DLD1 (cell line): ENCODE measurements around the gene FOXA3.

ENCODE experiments used
- in situ Hi-C: cut with HindIII; loops from 2 replicates; pipeline ENCODE4 v1.10.0; 2017; ENCODE audit warnings: low sequenced_read_pairs

FOXA3 gene

DNA sequence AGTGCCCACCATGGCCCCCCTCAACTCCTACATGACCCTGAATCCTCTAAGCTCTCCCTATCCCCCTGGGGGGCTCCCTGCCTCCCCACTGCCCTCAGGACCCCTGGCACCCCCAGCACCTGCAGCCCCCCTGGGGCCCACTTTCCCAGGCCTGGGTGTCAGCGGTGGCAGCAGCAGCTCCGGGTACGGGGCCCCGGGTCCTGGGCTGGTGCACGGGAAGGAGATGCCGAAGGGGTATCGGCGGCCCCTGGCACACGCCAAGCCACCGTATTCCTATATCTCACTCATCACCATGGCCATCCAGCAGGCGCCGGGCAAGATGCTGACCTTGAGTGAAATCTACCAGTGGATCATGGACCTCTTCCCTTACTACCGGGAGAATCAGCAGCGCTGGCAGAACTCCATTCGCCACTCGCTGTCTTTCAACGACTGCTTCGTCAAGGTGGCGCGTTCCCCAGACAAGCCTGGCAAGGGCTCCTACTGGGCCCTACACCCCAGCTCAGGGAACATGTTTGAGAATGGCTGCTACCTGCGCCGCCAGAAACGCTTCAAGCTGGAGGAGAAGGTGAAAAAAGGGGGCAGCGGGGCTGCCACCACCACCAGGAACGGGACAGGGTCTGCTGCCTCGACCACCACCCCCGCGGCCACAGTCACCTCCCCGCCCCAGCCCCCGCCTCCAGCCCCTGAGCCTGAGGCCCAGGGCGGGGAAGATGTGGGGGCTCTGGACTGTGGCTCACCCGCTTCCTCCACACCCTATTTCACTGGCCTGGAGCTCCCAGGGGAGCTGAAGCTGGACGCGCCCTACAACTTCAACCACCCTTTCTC, 8.2 kb downstream of the FOXA3 start:
- in situ Hi-C loops, result no loop called here

DNA sequence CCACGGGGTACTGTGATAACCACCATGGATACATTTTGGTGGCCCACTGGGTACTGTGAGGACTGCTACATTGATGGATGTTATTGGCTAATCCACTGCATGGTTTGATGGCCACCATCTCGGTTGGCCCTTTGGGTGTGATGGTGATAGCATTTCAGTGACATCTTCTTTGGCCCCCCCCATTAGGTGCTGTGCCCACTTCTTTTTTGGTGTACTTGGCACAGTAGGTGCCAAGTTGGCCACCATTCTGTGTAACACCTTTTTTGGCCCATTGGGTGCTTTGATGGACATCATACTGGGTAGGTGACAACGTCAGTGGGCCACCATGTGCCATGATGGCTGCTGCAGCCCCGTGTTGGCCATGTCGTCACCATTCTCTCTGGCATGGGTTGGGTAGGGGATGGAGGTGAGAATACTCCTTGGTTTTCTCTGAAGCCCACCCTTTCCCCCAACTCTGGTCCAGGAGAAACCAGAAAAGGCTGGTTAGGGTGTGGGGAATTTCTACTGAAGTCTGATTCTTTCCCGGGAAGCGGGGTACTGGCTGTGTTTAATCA, 9.2 kb downstream of the FOXA3 start:
- in situ Hi-C loops, result no loop called here

DNA sequence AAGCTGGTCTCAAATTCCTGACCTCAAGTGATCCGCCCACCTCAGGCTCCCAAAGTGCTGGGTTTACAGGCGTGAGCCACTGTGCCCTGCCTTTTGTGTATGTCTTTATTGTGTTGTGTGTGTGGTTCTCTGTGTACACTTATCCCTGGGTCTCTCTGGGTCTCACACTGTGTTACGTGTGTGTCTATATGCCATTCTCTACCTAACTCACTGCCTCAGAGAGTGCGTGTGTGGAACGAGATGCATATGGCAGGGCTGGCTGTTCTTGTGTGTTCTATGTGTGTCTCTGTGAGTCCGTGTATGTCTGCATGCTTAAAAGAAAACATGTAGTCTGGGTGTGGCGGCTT, 10.5 kb downstream of the FOXA3 start:
- in situ Hi-C loops, result no loop called here

DNA sequence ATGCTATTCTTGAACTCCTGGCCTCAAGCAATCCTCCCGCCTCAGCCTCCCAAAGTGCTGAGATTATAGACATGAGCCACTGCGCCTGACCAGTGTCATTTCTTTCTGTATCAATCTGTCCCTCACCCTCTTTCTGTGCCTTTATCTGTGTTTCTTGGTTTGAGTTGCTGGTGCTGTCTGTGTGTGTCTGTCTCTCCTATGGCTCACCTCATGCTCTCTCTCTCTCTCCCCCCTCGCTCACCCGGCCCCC, 12.0 kb downstream of the FOXA3 start:
- in situ Hi-C loops, result no loop called here

DNA sequence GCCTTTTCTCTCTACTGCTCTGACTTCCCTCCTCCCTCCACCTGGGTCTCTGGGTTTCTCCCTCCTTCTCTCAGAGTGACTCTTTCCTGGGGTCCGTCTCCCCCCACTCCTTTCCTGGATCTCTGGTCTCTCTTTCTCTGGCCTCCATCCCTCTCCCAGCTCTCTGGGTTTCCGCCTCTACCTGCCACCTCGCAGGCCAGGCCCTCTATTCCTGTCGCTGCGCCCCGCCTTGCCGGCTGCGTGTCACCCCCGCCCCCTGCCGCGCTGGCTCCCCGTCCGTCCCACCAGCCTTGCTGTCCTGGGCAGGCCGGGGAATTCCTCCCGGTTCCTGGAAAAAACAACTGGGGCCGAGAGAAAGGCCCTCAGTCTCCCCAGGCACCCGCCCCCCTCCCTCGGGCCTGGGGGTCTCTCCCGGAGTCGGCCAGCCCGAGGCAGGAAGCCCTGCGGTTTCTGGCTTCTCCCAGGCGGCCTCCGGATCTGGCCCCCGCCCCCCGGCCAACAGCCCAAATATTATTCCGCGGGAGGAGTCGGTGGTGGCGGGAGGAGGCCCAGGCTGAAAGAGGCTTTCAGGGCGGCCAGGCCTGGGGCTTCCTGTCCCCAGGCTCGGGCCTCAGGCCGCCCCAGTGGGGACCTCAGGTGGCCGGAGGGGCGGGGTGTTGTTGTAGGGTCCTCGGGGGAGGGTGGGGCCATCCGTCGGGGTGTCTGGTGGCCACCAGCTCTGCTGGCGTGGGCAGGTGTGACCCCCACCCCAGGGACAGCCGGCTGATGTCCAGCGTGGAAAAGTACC, 12.5 kb downstream of the FOXA3 start:
- in situ Hi-C loops, result no loop called here

DNA sequence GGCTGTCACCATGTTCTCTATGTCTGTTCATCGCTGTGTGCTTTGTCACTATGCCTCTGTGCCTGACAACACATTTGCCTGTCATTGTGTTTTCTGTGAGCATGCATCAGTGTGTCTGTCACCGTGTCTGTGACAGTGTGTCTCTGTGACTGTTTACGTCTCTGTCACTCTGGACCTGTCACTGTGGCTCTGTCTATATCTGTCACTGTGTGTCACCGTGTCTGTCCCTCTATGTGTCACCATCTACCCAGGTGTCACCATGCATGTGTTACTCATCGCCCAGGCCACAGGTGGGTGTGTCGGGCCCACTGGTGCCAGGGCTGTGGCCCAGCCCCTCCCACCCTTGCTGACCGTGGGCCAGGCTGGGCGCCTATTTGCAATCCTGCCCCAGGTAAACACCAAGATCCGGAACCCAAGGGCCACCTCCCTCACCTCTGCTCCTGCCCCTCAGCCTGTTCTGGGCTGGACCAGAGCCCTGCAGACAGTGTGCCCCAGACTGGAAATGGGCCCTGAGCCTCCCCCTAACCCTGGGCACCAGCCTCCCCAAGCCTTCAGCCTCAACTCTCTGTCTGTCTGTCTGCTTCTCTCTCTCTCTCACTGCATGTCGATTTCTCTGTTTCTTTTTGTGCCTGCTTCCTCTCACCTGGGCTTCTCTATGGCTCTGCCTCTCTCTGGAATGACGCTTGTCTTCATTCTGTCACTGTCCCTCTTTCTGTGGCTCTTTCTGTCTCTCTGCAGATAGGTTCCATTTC, 14.1 kb downstream of the FOXA3 start:
- in situ Hi-C loops, result no loop called here

DNA sequence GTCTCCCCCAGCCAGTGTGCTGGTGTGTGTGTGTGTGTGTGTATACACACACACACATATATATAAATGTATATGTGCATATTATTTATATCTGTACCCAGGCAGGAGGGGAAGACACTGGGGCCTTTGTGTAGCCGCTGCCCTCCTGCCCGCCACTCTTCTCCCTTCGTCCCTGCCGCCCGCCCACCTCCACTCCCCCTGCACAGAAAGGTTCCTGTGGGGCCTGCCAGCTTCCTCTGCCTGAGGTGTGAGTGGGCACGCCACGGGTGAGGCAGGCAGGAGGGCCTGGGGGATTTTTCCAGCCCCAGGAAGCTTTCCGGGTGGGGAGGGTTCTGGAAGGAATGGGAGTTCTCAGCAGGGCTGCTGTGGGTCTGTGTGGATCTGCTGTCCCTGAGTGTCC, 14.9 kb downstream of the FOXA3 start:
- in situ Hi-C loops, result no loop called here

DNA sequence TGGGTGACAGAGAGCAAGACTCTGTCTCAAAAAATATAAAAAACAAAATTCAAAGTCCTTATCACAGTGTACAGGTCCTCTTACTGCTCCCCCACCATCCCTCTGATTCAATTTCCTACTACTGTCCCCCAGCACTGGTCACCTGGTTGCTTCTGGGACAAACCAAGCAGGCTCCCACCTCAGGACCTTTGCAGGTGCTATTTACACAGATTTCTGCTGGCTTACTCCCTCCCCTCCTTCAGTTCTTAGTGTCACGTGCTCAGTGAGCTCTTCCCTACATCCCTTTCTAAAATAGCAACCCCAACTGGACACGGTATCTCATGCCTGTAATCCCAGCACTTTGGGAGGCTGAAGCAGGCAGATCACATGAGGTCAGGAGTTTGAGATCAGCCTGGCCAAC, 15.8 kb downstream of the FOXA3 start:
- in situ Hi-C loops, result no loop called here

DNA sequence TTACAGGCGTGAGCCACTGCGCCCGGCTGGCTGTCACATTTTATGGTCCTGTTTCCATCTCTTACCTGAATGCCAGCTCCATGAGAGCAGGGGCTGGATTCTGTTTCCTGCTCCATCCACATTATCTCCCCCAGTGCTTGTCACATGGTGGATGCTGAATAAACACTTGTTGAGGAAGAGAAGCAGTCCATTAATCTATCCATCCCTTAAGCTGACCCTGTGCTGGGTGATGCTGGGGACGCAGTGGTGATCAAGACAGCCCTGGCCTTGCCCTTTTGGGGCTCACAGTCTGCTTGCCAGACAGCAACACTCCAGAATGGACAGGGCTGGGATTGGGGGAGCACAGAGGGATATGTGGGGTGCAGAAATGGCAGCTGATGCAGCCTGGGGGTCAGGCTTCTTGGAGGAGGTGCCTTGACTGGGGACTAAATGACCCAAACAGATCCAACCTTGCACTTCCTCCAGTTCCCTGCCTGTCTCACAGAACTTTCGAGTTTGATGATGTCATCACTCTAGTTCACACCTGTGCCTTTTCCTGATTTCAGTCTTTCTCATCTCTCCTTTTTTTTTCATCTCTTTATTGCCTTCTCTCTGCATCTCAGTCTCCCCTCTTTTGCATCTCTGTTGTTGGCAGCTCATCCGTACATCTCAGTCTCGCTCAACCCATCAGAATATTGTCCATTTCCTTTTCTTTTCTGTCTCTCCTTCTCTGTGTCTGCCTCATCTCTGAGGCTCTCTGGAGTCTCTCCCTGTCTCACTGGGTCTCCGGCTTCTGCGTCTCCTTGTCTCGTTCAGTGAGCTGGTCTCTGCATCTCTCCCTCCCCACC, 17.2 kb downstream of the FOXA3 start:
- in situ Hi-C loops, result no loop called here

DNA sequence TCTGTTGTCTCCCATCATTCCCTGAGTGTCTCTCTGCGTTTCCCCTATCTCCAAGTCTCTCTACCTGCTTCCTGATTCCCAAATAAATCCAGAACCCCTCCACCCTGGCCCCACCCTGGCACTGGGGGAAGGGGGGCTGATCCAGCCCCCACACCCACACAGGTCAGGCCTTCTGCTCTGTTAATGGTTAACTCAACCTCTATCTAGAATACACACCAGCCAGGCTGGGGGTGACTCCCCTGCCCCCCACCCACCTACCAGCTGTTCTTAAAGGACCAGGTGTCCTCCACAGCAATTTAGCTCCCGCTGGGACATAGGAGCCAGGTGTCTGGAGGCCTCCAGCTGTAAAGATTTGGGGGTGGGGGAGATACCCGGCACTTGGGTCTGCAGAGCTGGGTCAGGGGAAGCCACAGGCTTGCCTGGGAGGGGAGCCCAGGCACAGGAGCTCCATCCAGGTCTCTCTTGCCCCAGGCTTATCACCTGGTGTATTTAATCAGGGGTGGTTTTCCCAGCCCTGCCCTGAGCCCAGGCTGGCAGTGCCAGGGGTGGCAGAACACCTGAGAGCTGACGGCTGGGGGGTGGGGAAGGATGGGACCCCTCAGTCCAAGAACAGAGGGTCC, 17.9 kb downstream of the FOXA3 start:
- in situ Hi-C loops, result no loop called here

DNA sequence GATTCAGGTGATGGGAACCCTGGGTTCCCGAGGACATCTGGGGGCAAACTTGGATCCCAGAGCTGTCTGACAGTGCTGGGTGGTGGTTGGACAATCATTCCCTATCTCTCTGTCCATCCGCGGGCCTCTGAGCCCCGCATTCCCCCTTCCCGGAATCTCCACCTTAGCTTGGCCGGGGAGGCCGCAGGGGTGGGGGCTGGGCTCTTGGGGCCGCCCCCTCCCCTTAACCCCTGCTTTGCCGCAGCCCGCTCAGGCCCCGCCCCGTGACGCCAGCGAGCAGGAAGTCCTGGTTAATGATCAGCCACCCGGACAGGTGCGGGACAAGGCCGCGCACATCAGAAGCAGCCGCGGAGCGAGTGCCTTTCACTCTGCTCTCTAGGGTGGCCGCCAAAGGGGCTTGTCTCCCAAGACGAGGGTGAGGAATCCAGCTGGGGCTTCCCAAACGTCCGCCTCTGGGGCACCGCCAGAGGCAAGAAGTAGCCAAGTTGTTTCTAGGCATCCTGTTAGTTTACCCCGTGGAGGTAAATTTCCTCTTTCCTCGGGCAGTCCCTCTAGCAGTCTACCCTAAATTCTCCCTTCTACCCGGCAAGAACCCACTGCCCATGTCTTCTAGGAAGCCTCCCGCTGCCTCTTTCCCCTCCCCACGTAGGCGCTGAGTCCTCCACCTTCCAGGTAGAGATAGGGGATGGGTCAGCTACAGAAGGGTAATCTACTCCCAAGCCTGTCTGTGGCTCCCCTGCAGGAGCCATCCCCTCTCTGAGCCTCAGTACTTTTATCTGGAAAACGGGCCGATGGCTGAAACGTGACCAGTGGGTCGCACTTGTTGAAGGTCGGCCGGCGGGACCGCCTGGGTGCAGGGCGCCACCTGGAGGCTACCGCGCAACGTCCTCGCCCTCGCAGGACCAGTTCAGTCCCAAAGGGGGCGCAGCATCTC, 18.8 kb downstream of the FOXA3 start:
- in situ Hi-C loops, result no loop called here

DNA sequence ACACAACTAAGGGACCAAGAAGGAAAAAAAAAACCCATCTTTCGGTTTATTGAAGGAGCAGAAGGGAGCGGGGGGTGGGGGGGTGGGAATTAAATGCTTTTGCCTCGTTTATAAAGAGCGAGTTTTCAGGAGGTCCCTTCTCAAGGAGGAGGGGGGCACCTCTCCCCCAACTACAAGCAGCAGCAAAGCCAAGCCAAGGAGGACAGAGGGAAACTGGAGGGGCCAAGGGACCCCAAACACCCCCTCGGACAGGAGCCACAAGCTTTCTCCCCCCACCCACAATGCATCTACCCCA, 19.4 kb downstream of the FOXA3 start:
- in situ Hi-C loops, result no loop called here

DNA sequence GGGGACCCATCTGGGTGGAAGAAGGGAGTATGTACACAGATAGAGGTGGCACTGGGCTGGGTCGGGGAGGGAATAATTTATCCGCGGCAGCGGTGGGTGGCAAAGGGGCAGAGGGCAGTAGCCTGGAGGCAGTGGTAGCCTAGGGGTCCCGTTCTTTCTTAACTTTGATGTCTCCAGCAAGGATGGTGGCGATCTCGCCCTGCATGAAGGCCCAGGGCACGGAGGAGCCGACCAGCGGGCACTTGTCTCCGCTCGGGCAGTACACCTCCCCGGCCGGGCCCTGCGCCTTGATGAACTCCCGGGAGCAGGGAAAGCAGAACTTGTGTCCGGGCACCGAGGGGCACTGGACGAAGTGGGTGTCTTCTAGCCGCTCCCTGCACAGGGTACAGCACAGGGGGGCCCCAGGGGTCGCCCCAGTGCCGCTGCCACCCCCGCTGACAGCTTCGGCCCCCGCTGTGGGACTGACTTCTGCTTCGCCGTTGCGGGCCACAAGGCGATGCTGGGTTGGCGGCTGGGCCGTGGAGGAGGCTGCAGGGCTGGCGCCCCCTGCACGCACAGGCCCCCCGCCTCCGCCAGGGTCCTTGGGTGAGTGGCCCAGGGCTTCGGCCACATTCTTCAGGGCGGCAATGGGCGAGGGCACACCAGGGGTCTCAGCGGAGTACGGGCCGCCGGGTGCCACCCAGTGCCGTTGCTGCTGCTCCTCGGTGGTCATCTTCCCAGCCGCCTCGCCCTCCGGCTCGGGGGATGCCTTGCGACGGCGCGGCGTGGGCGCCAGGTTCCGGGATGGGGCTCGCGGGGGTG, 20.0 kb downstream of the FOXA3 start:
- in situ Hi-C loops, result no loop called here

DNA sequence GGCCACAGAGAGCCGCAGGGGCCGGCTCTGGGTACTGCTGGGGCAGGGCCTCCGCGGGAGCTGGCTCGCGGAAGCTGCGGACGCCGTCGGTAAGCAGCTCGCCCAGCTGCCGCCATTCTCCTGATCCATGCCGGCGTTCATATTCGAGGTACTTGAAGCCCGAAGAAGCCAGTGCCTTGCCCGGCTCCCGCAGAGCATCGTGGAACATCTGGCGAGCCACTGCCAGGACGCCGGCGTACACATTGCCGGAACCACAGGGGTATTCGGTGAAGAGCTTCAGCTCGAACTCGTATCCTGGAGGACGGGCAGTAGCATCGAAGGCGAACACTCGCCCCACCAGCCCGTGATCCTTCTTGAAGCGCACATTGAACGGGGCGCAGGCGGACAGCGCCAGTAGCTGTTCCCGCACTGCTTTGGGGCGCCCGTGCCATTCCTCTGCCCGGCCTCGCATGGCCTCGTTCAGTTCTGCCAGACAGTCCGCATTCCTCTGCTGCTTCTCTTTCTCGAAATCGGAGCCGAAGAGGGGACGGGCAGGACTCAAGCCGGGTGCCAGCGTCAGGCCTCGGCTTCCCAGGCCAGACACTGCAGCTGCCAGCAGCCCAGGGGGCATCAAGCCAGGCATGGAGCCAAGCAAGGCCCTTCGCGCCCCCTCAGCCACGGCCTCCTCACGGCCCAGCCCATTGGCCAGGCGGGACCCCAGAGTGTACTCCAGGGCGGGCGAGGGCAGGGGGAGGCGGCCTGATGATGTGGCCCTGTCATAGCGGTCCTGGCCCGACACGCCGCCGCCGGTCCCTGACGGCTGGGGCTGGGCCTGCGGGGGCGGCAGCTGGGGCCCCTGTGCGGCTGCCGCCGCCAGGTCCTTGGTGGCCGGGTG, 20.8 kb downstream of the FOXA3 start:
- in situ Hi-C loops, result no loop called here

DNA sequence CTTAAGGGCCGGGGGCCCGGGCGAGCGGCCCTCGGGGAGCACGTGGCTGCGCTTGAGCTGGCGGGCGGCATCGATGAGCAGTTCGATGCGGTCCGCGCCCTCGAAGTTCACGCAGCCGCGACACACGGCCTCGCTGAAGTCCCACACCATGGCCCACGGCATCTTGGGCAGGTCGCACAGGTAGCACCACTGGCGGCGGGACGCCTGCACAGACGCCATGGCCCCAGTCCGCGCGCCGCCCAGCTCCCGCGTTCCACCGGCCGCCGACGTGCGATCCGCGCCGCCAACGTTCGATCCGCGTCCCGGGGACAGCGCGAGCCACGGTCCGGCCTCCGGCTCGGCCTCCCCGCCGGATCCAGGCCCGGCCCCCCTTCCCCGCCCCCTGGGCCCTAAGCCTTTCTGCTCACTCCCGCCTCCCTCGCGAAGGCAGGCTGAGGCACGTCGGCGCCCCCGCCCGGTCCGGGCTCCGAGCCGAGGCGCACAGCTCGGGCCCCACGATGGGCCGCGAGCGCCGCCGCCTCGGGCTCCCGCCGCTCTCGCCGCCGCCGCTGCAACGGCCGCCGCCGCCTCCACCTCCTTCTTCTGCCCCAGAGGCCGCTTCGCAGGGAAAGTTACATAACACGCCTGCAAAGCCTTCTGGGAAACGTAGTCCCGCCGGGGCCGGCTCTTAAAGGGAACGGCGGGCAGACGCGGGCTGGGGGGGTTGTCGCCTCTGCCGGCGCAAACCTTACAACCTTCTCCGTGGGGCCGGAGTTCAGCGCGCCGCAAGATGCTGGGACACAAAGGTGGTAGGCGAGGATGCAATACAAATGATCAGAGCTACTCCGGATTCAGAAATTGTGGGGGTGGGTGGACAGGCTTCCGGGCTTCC, 21.7 kb downstream of the FOXA3 start, which contains the start of gene IRF2BP1:
TSS of gene IRF2BP1 (minus strand) at position 586 of the 871 bp plus-strand sequence. CDS start at position 219, 367 bp downstream.
- in situ Hi-C loops, result no loop called here

DNA sequence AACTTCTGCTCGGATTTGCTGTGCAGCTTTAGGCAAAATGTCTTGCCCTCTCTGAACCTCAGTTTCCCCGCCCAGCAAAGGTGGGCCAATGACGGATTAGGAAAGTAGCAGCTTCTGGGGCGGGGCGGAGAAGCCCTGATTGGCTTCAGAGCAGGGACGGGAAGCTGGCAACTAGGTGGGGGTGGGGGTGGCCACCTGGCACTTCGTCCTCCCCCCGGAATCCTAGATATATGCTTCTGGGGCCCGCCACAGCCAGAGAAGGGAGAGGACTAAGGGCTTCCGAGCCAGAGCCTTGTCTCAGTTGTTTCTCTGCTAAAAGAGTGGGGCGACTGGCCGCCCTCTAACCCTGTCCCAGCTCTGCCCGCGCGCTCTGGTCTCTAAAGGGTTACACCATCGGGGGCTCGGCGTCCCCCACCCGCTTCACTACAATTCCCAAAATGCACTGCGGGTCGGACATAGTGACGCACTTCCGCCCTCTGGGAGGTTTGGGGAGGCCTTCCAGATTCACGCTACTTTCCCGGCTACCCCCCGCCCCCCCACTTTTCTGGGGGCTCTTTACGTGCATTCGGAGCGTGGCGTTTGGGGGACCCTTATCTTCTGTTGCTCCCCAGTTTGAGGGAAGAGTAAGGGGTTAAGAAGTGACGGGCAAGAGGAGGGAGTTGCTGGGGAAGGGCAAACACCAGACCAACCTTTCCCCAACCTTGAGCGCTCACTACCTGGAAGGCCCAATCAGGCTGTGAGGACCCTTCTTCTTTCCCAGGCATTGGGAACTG, 22.5 kb downstream of the FOXA3 start:
- in situ Hi-C loops, result no loop called here
